Hematopoietic multipotent progenitor cell treated with erythropoietin and hydrocortisone succinate and interleukin-3 and kit ligand, for 15 days (in vitro differentiated cells): ENCODE results near the gene EFNA2.
"Not testable (repeated sequence)": the region's sequence is repeated elsewhere in the genome, so short reads cannot be mapped to it uniquely, and the experiment has no call there.

Source experiments
- DNase-seq: peaks from one replicate; pipeline ENCODE4 v3.0.0-alpha.2; 2015; ENCODE audit warnings: low spot score

The EFNA2 gene

GRCh38 chr19:1298235-1298634, 12.6 kb downstream of the EFNA2 start:
- no peak for DNase-seq

- DNase-seq: no peak
Measured at GRCh38 chr19:1299801-1300200, 14.1 kb downstream of the EFNA2 start.

- DNase-seq: no peak
Measured at GRCh38 chr19:1300744-1301490, 15.2 kb downstream of the EFNA2 start.

GRCh38 chr19:1302533-1303239, 17.0 kb downstream of the EFNA2 start:
- DNase-seq: no peak

- no peak for DNase-seq
Measured at GRCh38 chr19:1304197-1304924, 18.7 kb downstream of the EFNA2 start.

- not testable (repeated sequence) for DNase-seq
Measured at GRCh38 chr19:1305354-1305753, 19.7 kb downstream of the EFNA2 start.

- no peak for DNase-seq
Measured at GRCh38 chr19:1307320-1307719, 21.6 kb downstream of the EFNA2 start.

- no peak for DNase-seq
Measured at GRCh38 chr19:1307755-1308303, 22.2 kb downstream of the EFNA2 start.

GRCh38 chr19:1308718-1309117, 23.0 kb downstream of the EFNA2 start:
- no peak for DNase-seq

- no peak for DNase-seq
Measured at GRCh38 chr19:1309977-1310852, 24.5 kb downstream of the EFNA2 start.

GRCh38 chr19:1310853-1311180, 25.1 kb downstream of the EFNA2 start:
- DNase-seq: no peak

GRCh38 chr19:1311543-1312091, 25.9 kb downstream of the EFNA2 start:
- no peak for DNase-seq

GRCh38 chr19:1312767-1313694, 27.4 kb downstream of the EFNA2 start:
- DNase-seq: no peak

GRCh38 chr19:1313695-1314613, 28.3 kb downstream of the EFNA2 start:
- no peak for DNase-seq

GRCh38 chr19:1315470-1316166, 29.9 kb downstream of the EFNA2 start:
- DNase-seq: peak; percentile 6

GRCh38 chr19:1316466-1316865, 30.8 kb downstream of the EFNA2 start:
- no peak for DNase-seq

- no peak for DNase-seq
Measured at GRCh38 chr19:1317274-1318003, 31.8 kb downstream of the EFNA2 start.
